Activated naive CD8-positive, alpha-beta T cell treated with anti-CD3 and anti-CD28 coated beads, Interleukin-2, amount 50 U/mL, for 24 hours (primary cell): Measurements from ENCODE around the gene SLC9A7.

ENCODE experiments used
- ATAC-seq: fragments of 150-1000 bp; cut with Tn5 transposase; one replicate; pipeline ENCODE4 v1.10.0; 2021
- DNase-seq: peaks from one replicate; pipeline ENCODE4 v3.0.0; 2021
- H3K27ac Mint-ChIP-seq: one replicate; pipeline ENCODE4 v1.8.0; 2021; ENCODE audit warnings: mild to moderate bottlenecking, mixed read lengths
- H3K27me3 Mint-ChIP-seq: one replicate; pipeline ENCODE4 v1.8.0; 2021; ENCODE audit warnings: mixed read lengths
- H3K36me3 Mint-ChIP-seq: one replicate; pipeline ENCODE4 v1.8.0; 2021; ENCODE audit warnings: low read depth, mixed read lengths
- H3K4me1 Mint-ChIP-seq: one replicate; pipeline ENCODE4 v1.8.0; 2021; ENCODE audit warnings: mixed read lengths
- H3K4me3 Mint-ChIP-seq: one replicate; pipeline ENCODE4 v1.8.0; 2021; ENCODE audit warnings: mild to moderate bottlenecking, moderate library complexity, mixed read lengths
- H3K9me3 Mint-ChIP-seq: one replicate; pipeline ENCODE4 v1.8.0; 2021; ENCODE audit warnings: mixed read lengths

Gene SLC9A7

GRCh38 chrX:46630141-46630540 is 128.8 kb downstream of the SLC9A7 start:
- Mint-ChIP-seq H3K27me3 (peaks cover 2% of the 10 kb centered on the region), H3K36me3 (peaks cover 32% of the 10 kb centered on the region), H3K4me3 (no peak overlapping the region), H3K4me1 (peaks cover 44% of the 10 kb centered on the region), H3K9me3 (no peaks in the 10 kb centered on the region), H3K27ac (no peak overlapping the region)
- ATAC-seq (no peak), DNase-seq (no peak)

DNA sequence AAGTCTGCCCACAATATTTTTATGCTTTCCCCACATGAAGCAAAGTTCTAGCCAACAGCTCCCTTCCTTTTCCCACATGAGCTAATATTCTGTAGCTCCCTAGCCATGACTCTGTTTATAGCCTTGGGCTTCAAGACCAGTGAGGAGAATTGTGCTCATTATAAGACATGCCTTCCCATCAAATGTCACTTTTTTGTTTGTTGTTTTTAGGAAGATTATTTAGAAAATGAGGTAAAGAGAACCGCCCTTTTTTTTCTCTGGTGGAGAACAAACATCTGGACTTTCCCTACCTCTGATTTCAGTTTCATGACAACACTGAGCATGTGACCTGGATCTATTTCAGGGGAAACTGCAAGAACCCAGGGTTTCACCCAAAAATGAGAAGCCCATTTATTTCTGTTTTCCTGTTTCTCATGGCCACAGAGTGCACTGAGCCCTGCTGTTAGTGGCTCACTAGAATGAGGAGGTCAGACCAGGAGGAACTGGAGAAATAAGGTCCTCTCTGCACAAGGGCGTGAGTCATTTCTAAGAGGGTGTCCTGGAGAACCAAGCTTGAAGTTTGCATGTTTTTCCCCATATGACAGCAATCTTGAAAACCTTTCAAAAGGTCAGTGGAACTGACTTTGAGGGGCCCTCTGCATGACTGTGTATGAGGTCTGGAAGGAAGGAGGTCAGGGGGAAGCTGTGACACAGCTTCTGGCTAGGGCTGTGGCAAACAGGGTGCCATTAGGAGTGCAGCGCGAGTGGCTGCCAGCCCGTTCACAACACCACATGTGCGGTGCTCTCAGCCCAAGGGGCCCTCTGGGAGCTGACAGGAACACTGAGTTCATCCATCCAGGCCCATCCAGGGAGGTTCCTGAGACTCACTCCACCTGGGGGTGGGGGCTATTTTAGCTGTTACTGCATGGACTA is 130.2 kb downstream of the SLC9A7 start:
- peak overlapping the region; percentile 50 for H3K4me3 Mint-ChIP-seq
- DNase-seq (peak; percentile 41), ATAC-seq (peak; percentile 96)
- H3K36me3 Mint-ChIP-seq, result peaks cover 32% of the 10 kb centered on the region
- H3K27me3 Mint-ChIP-seq, result peaks cover 2% of the 10 kb centered on the region
- no peaks in the 10 kb centered on the region for H3K9me3 Mint-ChIP-seq
- peak overlapping the region; percentile 81 for H3K27ac Mint-ChIP-seq
- H3K4me1 Mint-ChIP-seq, result peaks cover 36% of the 10 kb centered on the region

DNA sequence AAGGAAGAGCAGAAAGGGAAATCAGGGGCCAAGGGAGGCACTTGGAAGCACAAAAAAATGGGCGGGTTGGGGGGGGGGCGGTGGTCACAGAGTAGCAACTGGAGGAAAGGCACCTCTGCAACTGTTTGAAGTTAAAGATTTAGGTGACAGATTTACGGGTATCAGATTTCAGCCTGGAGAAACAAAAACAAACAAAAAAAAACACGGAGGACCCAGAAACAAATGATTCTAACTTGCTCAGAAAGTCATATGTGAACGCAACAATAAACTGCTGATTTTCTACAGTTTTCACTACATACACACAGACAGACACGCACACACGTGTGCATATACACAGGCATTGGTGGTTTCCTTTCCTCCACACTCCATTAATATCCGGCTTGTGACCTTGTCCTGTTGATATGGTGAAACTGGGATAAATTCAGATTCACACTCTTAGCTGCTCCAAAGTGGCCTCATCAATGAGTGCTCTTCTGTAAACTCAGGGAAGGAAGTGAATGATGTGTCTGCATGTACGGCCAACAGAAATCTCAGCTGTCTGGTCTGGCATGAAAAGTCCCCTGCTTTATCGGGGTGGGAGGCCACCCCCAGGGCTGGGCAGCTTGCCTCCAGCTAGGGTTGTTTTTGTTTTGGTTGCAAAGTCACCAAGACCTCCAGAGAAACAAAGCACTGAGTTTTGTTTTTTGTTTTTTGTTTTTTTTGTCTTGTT is 131.1 kb downstream of the SLC9A7 start:
- H3K4me3 Mint-ChIP-seq, result peak overlapping the region; percentile 50
- peaks cover 36% of the 10 kb centered on the region for H3K4me1 Mint-ChIP-seq
- ATAC-seq (no peak), DNase-seq (no peak)
- H3K9me3 Mint-ChIP-seq, result no peaks in the 10 kb centered on the region
- peak overlapping the region; percentile 81 for H3K27ac Mint-ChIP-seq
- H3K27me3 Mint-ChIP-seq, result peaks cover 2% of the 10 kb centered on the region
- peaks cover 31% of the 10 kb centered on the region for H3K36me3 Mint-ChIP-seq

GRCh38 chrX:46627062-46627461 is 131.9 kb downstream of the SLC9A7 start:
- peaks cover 36% of the 10 kb centered on the region for H3K4me1 Mint-ChIP-seq
- DNase-seq (no peak), ATAC-seq (no peak)
- H3K36me3 Mint-ChIP-seq, result peaks cover 31% of the 10 kb centered on the region
- H3K27me3 Mint-ChIP-seq, result no peaks in the 10 kb centered on the region
- no peaks in the 10 kb centered on the region for H3K9me3 Mint-ChIP-seq
- H3K4me3 Mint-ChIP-seq, result no peak overlapping the region
- H3K27ac Mint-ChIP-seq, result no peak overlapping the region

- Mint-ChIP-seq H3K27me3 (no peaks in the 10 kb centered on the region), H3K4me1 (peaks cover 36% of the 10 kb centered on the region), H3K4me3 (no peak overlapping the region), H3K27ac (peak overlapping the region; percentile 69), H3K9me3 (no peaks in the 10 kb centered on the region), H3K36me3 (peaks cover 30% of the 10 kb centered on the region)
- ATAC-seq (no peak), DNase-seq (no peak)
Measured at GRCh38 chrX:46626566-46626965, 132.4 kb downstream of the SLC9A7 start.

DNA sequence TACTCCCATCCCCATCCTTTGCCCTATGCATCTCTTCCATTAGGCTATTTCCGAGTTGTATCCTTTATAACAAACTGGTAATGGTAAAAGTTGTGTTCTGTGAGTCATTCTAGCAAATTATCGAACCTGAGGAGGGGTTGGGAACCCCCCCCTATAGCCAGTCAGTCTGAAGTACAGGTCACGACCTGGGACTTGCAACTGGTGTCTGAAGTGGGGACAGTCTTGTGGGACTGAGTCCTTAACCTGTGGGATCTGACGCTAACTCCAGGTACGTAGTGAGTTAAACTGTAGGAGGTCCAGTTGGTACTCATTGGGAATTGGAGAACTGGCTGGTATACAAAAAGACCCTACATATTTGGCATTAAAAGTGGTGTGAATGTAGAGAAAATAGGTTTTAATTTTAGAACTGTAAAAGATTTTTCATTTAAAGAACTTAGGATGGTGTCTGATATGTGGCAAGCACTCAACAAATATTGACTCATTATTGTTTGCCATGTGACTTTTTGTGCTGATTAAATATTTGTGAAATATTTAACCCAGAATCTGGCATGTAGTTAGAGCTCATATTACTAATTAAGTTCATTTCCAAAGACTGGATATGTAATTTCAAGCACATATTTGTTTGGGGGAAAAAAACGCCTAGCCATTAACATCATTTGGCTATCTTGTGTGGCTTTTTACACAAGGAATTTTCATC is 134.7 kb downstream of the SLC9A7 start:
- DNase-seq, result no peak
- Mint-ChIP-seq H3K4me3 (no peak overlapping the region), H3K27me3 (no peaks in the 10 kb centered on the region), H3K9me3 (no peaks in the 10 kb centered on the region), H3K4me1 (peaks cover 27% of the 10 kb centered on the region), H3K27ac (no peak overlapping the region), H3K36me3 (peaks cover 32% of the 10 kb centered on the region)
- ATAC-seq, result no peak

- DNase-seq (no peak), ATAC-seq (no peak)
- peaks cover 11% of the 10 kb centered on the region for H3K4me1 Mint-ChIP-seq
- no peak overlapping the region for H3K27ac Mint-ChIP-seq
- no peaks in the 10 kb centered on the region for H3K9me3 Mint-ChIP-seq
- peaks cover 6% of the 10 kb centered on the region for H3K27me3 Mint-ChIP-seq
- peaks cover 46% of the 10 kb centered on the region for H3K36me3 Mint-ChIP-seq
- H3K4me3 Mint-ChIP-seq, result no peak overlapping the region
Measured at GRCh38 chrX:46621572-46621971, 137.3 kb downstream of the SLC9A7 start.

DNA sequence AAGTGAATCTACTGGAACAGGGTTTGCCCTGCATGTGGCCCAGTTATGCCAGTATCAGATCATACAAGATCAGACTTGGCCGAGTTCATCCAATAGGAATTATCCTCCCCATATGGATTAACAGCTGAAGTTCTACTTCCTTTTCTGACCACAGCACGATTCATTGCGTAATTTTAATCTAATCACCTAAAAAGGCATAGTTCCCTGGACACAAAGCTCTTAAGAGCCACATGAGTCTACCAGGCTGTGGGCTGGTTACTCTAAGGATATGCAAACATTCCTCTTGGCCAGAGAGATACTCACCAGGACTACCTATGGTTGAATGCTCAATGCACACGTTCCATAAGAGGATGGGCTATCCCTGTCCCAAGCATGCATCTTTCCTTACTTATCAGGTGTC is 138.4 kb downstream of the SLC9A7 start:
- no peak overlapping the region for H3K27ac Mint-ChIP-seq
- DNase-seq (no peak), ATAC-seq (no peak)
- H3K4me3 Mint-ChIP-seq, result no peak overlapping the region
- peaks cover 46% of the 10 kb centered on the region for H3K36me3 Mint-ChIP-seq
- peaks cover 8% of the 10 kb centered on the region for H3K4me1 Mint-ChIP-seq
- H3K27me3 Mint-ChIP-seq, result peaks cover 6% of the 10 kb centered on the region
- no peaks in the 10 kb centered on the region for H3K9me3 Mint-ChIP-seq

DNA sequence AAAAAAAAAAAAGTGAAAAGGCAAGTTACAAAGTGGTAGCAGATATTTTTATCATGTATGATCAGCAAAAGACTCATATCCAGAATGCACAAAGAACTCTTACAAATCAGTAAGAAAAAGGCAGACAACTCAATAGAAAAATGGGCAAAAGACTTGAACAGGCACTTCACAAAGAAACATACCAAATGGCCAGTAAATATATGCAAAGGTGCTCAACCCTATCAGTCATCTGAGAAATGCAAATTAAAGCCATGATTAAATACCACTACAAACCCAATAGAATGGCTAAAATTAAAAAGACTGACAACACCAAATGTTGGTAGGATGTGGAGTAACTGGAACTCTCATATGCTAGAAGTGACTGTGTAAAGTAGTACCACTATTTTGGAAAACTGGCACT is 140.0 kb downstream of the SLC9A7 start:
- Mint-ChIP-seq H3K4me3 (no peak overlapping the region), H3K36me3 (peaks cover 44% of the 10 kb centered on the region), H3K4me1 (peaks cover 8% of the 10 kb centered on the region)

GRCh38 chrX:46617906-46618305 is 141.0 kb downstream of the SLC9A7 start:
- DNase-seq, result no peak
- peak overlapping the region; percentile 19 for H3K27ac Mint-ChIP-seq
- H3K9me3 Mint-ChIP-seq, result no peaks in the 10 kb centered on the region
- H3K4me3 Mint-ChIP-seq, result no peak overlapping the region
- H3K36me3 Mint-ChIP-seq, result peaks cover 51% of the 10 kb centered on the region
- ATAC-seq, result peak; percentile 57
- H3K4me1 Mint-ChIP-seq, result peaks cover 8% of the 10 kb centered on the region
- H3K27me3 Mint-ChIP-seq, result peaks cover 6% of the 10 kb centered on the region

More for the DNA sequence above, 140.0 kb downstream of the SLC9A7 start:
- peaks cover 6% of the 10 kb centered on the region for H3K27me3 Mint-ChIP-seq
- DNase-seq, result no peak
- ATAC-seq, result no peak
- no peaks in the 10 kb centered on the region for H3K9me3 Mint-ChIP-seq
- no peak overlapping the region for H3K27ac Mint-ChIP-seq

DNA sequence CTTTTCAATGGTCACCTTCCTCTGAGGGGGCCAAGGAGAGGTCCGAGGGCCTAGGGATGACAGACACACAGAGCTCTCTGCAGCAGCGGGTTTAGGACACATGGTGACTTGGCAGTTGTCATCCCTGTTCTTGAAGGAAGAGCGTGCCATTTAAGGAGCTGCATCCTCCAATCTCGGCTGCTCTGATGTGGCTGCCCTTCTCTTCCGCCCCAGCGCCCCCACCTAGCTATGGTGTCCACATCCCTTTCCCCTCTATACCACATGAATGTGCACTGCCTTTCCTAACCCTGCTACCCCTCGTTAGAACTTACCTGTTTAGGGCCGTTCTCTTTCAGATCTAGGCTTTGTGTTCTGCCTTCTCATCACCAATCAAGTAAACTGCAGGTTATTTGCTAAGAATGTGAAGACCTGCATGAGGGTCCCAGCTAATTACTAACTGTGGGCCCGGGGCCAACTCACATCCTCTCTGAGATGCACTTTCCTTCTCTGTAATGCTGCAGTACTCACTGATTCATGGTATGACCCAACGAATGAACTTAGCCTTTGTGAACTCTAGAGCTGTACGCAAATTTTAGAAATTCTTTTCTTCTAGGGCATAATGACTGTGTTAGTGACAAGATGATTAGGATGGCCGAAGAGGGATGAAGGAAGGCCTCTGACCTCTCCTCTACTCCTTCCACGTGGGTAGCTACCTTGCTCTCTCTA is 147.1 kb downstream of the SLC9A7 start:
- no peaks in the 10 kb centered on the region for H3K9me3 Mint-ChIP-seq
- peaks cover 22% of the 10 kb centered on the region for H3K4me1 Mint-ChIP-seq
- peak; percentile 71 for ATAC-seq
- no peak overlapping the region for H3K27ac Mint-ChIP-seq
- DNase-seq, result peak; percentile 12
- H3K27me3 Mint-ChIP-seq, result peaks cover under 1% of the 10 kb centered on the region
- no peak overlapping the region for H3K4me3 Mint-ChIP-seq
- H3K36me3 Mint-ChIP-seq, result peaks cover 15% of the 10 kb centered on the region

GRCh38 chrX:46610070-46610658 is 148.8 kb downstream of the SLC9A7 start:
- Mint-ChIP-seq H3K27ac (no peak overlapping the region), H3K4me1 (peaks cover 22% of the 10 kb centered on the region), H3K4me3 (no peak overlapping the region), H3K36me3 (peaks cover 13% of the 10 kb centered on the region), H3K9me3 (no peaks in the 10 kb centered on the region), H3K27me3 (no peaks in the 10 kb centered on the region)
- ATAC-seq (no peak), DNase-seq (no peak)

DNA sequence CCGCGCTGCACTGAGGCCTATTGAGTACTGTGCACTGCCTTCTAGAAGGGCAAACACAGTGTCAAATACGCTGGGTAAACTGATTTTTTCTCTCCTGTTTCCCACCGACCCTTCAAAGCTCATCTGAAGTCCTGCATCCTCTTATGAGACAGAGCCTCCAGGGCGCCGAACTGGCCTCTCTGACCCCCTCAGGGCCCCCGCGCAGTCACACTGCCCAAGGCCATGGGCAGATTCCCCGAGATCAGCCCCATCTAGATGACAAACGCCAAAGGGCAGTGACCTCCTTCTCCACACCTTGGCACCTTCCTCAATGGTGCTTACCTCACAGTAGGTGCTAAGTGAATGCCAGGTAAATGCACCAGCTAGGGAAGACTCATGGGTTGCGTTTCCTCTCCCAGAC is 151.0 kb downstream of the SLC9A7 start:
- H3K9me3 Mint-ChIP-seq, result no peaks in the 10 kb centered on the region
- no peak overlapping the region for H3K4me3 Mint-ChIP-seq
- no peaks in the 10 kb centered on the region for H3K27me3 Mint-ChIP-seq
- H3K4me1 Mint-ChIP-seq, result peaks cover 22% of the 10 kb centered on the region
- peaks cover 11% of the 10 kb centered on the region for H3K36me3 Mint-ChIP-seq
- H3K27ac Mint-ChIP-seq, result no peak overlapping the region
- no peak for DNase-seq
- no peak for ATAC-seq
